GM18498 (cell line): ENCODE results near the gene DNAL1.
"Not testable (repeated sequence)": the region's sequence is repeated elsewhere in the genome, so short reads cannot be mapped to it uniquely, and the experiment has no call there.

Source experiments
- ATAC-seq: cut with Tn5 transposase; IDR thresholded peaks from one replicate; pipeline ENCODE4 v1.9.1; 2021; ENCODE audit warnings: mild to moderate bottlenecking, moderate library complexity; ENCODE audit not compliant: unreplicated experiment

DNAL1 gene

GRCh38 chr14:73696466-73697400, 51.9 kb downstream of the DNAL1 start:
- peak; percentile 91 for ATAC-seq

- ATAC-seq, result no peak
These were observed 55.5 kb downstream of the DNAL1 start for GRCh38 chr14:73700325-73700724.

GRCh38 chr14:73708076-73708475, 63.3 kb downstream of the DNAL1 start:
- ATAC-seq, result not testable (repeated sequence)

- ATAC-seq, result no peak
These were observed 65.2 kb downstream of the DNAL1 start for GRCh38 chr14:73709904-73710469.

- no peak for ATAC-seq
These were observed 66.0 kb downstream of the DNAL1 start for GRCh38 chr14:73710737-73711136.

GRCh38 chr14:73712071-73712506, 67.3 kb downstream of the DNAL1 start:
- no peak for ATAC-seq

GRCh38 chr14:73712540-73713180, 67.9 kb downstream of the DNAL1 start:
- no peak for ATAC-seq

GRCh38 chr14:73713206-73713802, 68.5 kb downstream of the DNAL1 start:
- no peak for ATAC-seq

- peak; percentile 77 for ATAC-seq
These were observed 69.2 kb downstream of the DNAL1 start, which contains the start of gene PNMA1 for GRCh38 chr14:73713803-73714655. TSS of gene PNMA1 (minus strand) at chr14:73714384. CDS start at chr14:73713639, 745 bp downstream.

GRCh38 chr14:73714656-73715081, 69.9 kb downstream of the DNAL1 start:
- peak; percentile 9 for ATAC-seq

GRCh38 chr14:73715707-73716106, 70.9 kb downstream of the DNAL1 start:
- no peak for ATAC-seq

- no peak for ATAC-seq
These were observed 72.5 kb downstream of the DNAL1 start for GRCh38 chr14:73717266-73717665.

- ATAC-seq, result no peak
These were observed 73.1 kb downstream of the DNAL1 start for GRCh38 chr14:73717711-73718417.

GRCh38 chr14:73718418-73719251, 73.8 kb downstream of the DNAL1 start:
- ATAC-seq, result no peak

- ATAC-seq, result no peak
These were observed 74.6 kb downstream of the DNAL1 start for GRCh38 chr14:73719361-73719760.

- ATAC-seq, result no peak
These were observed 75.0 kb downstream of the DNAL1 start for GRCh38 chr14:73719791-73720190.

GRCh38 chr14:73720636-73721035, 75.8 kb downstream of the DNAL1 start:
- no peak for ATAC-seq

- ATAC-seq, result no peak
These were observed 76.5 kb downstream of the DNAL1 start for GRCh38 chr14:73721101-73721821.
